GM12875 (cell line): Measurements from ENCODE around the gene RAX.

Experiments used
- H3K4me3 ChIP-seq: one replicate; pipeline ENCODE4 v1.5.1; 2011; ENCODE audit warnings: low read depth, low read length, control low read depth
- TF ChIP-seq, protein P1 (sequence below): IDR thresholded peaks from 2 replicates; pipeline ENCODE4 v1.5.1; 2011; ENCODE audit warnings: low read depth, mild to moderate bottlenecking, control low read depth, inconsistent platforms, low read length, moderate library complexity, borderline replicate concordance; ENCODE audit not compliant: insufficient read depth

The RAX gene

DNA sequence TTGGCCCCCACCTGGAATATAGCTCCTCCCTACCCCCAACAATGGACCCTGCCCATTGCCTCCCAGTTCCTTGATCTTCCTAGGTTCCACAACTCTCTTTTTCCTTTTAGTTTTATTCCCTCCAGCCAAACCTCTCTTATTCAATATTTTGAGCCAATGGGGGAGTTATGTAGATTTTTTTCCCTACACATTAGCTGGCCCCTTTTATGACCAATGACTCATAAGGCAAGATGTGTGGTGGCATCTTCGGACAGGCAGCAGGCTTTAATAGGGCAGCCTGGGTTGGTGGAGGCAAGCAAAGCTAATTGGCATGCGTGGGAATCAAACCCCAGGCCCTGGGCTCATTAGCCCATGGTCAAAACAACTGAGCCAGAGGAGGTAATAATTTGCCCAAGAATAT is 44.1 kb downstream of the RAX start:
- TF ChIP-seq, protein P1, sequence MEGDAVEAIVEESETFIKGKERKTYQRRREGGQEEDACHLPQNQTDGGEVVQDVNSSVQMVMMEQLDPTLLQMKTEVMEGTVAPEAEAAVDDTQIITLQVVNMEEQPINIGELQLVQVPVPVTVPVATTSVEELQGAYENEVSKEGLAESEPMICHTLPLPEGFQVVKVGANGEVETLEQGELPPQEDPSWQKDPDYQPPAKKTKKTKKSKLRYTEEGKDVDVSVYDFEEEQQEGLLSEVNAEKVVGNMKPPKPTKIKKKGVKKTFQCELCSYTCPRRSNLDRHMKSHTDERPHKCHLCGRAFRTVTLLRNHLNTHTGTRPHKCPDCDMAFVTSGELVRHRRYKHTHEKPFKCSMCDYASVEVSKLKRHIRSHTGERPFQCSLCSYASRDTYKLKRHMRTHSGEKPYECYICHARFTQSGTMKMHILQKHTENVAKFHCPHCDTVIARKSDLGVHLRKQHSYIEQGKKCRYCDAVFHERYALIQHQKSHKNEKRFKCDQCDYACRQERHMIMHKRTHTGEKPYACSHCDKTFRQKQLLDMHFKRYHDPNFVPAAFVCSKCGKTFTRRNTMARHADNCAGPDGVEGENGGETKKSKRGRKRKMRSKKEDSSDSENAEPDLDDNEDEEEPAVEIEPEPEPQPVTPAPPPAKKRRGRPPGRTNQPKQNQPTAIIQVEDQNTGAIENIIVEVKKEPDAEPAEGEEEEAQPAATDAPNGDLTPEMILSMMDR: no peak

DNA sequence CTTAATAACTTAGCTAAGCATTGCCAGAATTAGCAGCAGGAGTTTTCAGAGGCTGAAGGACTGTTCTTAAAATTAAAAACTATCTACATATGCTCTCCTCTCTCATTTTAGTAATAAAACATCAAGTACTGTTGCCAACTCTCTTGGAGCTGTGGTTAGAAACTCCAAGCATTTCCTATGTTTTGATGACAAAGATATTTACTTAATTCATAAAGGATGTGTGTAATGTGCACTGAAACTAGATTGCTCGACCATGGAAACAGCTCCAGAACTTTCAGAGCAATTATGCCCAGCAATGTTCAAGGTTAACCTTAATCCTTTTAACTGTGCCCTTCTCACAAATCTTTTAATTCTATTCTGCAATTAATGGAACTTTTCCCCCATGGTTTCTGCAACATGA is 44.9 kb downstream of the RAX start:
- no peak overlapping the region for H3K4me3 ChIP-seq
- TF ChIP-seq, protein P1: no peak

More for the DNA sequence above, 44.1 kb downstream of the RAX start:
- H3K4me3 ChIP-seq: no peak overlapping the region

DNA sequence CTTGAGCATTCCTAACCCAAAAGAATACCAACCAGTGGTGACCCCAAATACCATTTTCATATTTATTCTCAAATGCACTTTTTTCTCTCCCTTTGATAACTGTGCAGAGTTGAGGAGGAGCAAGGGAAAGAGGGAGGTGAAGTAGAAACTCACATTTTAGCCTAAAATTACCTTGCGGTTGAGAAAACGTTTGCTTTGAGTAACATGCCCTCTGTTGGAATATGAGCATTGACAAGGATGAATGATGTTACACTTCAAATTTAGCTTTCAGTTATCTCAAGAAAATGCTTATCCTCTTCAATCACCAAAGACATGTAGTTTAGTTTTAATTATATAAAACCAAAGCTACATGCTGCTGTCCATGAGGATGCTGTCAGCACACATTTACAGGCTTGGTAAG is 50.9 kb downstream of the RAX start:
- no peak overlapping the region for H3K4me3 ChIP-seq
- TF ChIP-seq, protein P1: no peak

DNA sequence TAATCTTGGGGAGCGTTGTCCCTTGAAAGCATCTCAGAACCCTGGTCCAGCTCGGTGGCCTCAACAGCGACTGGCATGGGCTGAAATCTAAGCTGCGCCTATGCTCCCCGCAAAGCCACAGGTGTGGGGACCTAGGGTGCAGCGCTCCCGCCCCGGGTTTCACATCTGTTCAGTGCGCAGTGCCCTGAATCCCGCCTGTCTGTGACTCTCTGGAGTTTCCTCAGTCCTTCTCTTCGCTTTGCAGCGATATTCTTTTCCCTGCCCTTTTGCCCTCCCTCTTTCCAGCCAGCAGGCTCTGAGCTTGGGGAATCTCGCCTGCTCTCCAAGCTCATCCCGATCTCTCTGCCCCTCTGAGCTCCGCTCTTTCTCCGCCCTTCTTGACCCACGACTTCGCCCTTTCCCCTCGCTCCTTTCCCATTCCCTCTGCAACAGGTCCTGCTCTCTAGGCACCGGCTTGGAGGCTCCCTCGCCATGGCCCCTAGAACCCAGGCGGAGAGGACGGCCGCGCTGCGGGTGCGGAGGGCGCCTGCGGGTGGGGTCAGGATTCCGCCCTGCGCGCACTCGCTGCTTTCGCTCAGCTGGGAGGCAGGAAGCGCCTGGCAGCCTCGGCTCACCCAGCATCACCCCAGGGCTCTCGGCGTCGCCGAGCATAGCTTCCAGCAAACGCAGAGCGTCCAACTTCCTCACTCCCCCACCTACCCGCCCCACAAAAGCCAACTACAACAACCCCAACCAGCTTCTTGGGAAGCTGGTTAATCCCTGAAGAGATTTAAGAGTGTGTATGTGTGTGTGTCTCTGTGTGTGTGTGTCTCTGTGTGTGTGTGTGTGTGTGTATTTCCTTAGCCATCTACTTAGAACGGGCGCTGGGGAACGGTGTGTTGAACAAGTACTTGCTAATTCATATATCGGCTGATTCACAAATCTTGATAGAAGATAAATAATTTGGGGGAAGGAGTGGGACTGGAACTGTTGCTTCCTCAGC is 52.2 kb downstream of the RAX start:
- TF ChIP-seq, protein P1: no peak
- no peak overlapping the region for H3K4me3 ChIP-seq

DNA sequence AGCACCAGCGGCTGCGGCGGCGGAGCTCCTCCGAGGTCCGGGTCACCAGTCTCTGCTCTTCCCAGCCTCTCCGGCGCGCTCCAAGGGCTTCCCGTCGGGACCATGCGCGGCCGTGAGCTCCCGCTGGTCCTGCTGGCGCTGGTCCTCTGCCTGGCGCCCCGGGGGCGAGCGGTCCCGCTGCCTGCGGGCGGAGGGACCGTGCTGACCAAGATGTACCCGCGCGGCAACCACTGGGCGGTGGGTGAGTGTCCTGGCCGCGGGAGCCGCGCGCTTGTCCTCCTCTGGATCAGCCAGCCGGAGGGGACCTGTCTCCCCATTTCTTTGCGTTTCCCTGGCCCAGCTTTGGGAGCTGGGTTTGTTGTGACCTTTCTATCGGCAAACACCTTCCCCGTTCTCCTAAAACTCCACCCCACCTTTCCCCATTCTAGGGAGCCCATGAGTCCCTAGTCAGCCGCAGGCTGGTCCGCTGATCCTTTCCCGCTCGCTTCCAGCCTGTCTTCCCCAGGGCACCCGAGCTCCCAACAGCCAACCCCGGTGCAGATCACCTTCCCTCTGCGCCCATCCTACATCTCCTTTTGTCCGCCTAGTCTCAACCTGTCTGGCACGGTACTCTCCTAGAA is 53.0 kb downstream of the RAX start:
- no peak overlapping the region for H3K4me3 ChIP-seq
- TF ChIP-seq, protein P1: no peak

DNA sequence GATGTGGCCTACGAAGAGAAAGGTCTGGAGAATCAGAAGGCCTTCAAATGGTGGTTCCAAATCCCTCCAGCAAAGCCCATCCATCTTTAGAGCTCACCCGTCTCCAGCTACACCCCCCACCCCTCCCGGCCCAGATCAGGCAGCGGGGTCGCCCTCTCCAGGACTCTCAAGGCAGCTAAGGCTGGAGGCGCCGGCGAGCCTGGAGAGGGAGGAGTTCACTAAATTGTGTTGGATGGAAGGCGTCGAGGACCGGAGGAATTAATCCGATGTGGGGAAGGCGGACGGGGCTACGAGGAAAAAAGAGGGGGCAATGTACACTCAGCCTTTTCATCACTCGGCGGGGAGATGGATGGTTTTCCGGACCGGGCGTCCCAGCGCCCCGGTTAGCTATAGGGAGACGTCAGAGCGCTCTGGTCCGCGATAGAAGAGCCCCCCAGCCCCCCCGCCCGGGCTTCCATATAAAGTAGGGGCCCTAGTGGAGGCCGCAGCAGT is 53.5 kb downstream of the RAX start, which contains the start of gene GRP:
TSS of gene GRP (plus strand) at position 487 of the 492 bp plus-strand sequence. CDS start 108 bp downstream, outside the sequence.
- TF ChIP-seq, protein P1: no peak
- no peak within 1 kb of the TSS for H3K4me3 ChIP-seq
